ENCODE data around the gene HIPK3. TPM values are rescaled to one million over a fixed set of nuclear protein-coding genes. Genes with fewer than 3 reads are reported as not detected.

The HIPK3 gene
- total and polyA plus RNA-seq, 8 donors = 8.8 to 75.2 (median 45.3) TPM

DNA sequence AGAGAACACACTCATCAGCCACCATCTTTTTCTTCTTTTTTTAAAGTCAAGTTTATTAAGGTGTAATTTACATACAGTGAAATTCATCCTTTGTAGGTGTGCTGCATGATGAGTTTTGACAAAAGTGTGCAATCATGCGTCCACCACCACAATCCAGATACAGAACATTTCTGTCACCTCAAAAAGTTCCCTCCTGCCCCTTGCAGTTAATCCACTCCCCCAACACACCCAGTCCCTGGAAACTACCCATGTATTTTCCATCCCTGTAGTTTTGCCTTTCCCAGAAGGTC lies 126.7 kb downstream of the HIPK3 start:
- no peak for FAIRE-seq
- intact Hi-C loops (cut with DNase I) = no loop called here
- WGBS, 2 donors = 69 to 81% methylated on average over 1 of the region's 1 CpG
- H3K36me3 ChIP-seq = no peaks in the 10 kb centered on the region
- TF ChIP-seq CTCF (IDR thresholded peaks at IDR 0.05) = no peak
- H3K27ac ChIP-seq = no peak overlapping the region
- ATAC-seq = no peak
- H3K4me1 ChIP-seq = no peaks in the 10 kb centered on the region
- H3K4me3 ChIP-seq = no peak overlapping the region
- H3K9me3 ChIP-seq = no peaks in the 10 kb centered on the region
- H3K27me3 ChIP-seq = no peaks in the 10 kb centered on the region
- no peak for DNase-seq

DNA sequence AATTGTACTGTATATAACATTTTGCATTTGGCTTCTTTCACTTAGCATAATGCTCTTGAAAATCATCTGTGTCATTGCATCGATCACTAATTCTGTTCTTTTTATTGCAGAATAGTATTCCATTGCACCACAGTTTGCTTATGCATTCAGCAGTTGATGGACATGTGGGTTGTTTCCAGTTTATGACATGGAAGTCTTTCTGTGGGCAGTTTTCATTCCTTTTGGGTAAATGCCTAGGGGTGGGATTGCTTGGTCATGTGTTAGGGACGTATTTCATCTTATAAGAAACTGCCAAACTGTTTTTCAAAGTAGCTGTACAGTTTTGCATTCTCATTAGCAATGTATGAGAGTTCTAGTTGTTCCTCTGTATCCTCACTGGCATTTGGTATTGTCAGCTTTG lies 127.0 kb downstream of the HIPK3 start:
- intact Hi-C loops (cut with DNase I) = no loop called here
- ATAC-seq (no peak), FAIRE-seq (no peak), DNase-seq (no peak)
- Histone ChIP-seq H3K27me3 (no peaks in the 10 kb centered on the region), H3K4me3 (no peak overlapping the region), H3K9me3 (no peaks in the 10 kb centered on the region), H3K27ac (no peak overlapping the region), H3K36me3 (no peaks in the 10 kb centered on the region), H3K4me1 (no peaks in the 10 kb centered on the region)
- whole genome bisulfite sequencing, 2 donors = 66 to 85% methylated on average over 2 of the region's 2 CpGs
- no peak for TF ChIP-seq CTCF (IDR thresholded peaks at IDR 0.05)

DNA sequence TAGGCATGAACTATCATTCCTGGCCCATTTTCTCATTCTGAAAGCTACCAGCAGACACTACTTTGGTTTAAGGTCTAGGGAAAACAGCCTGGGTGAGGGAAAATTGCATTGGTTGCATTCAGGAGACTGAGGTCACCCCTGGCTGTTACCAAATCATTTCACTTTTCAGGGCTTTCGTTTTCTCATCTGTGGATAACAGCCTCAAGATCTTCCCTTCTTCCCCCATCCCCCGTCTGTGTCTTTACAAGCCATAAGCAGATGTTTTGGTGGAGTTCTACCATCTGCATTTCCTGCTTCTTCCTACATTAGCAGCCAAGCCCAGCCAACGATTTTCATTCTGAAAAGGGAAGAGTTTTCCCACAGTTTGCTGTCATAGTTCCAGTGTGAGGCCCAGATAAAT lies 130.4 kb downstream of the HIPK3 start:
- H3K27ac ChIP-seq = no peak overlapping the region
- no peak for ATAC-seq
- DNase-seq = no peak
- no peak for TF ChIP-seq CTCF (IDR thresholded peaks at IDR 0.05)
- no peaks in the 10 kb centered on the region for H3K27me3 ChIP-seq
- no peaks in the 10 kb centered on the region for H3K4me1 ChIP-seq
- no peak for FAIRE-seq
- no peak overlapping the region for H3K4me3 ChIP-seq
- H3K9me3 ChIP-seq = no peaks in the 10 kb centered on the region
- intact Hi-C loops (cut with DNase I) = no loop called here
- H3K36me3 ChIP-seq = no peaks in the 10 kb centered on the region
- WGBS, 2 donors = 57 to 66% methylated on average over 3 of the region's 3 CpGs

DNA sequence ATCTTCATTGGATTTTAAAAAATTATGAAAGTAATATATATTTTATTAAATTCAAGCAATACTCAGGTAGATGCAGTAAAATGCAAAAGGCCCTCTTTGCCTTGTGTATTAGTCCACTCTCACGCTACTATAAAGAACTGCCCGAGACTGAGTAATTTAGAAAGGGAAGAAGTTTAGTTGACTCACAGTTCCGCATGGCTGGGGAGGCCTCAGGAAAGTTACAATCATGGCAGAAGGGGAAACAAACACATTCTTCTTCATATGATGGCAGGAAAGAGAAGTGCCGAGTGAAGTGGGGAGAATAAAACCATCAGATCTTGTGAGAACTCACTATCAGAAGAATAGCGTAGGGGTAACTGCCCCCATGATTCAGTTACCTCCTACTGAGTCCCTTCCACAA lies 130.8 kb downstream of the HIPK3 start:
- ATAC-seq (no peak), DNase-seq (no peak), FAIRE-seq (no peak)
- H3K27ac ChIP-seq = no peak overlapping the region
- no peaks in the 10 kb centered on the region for H3K4me1 ChIP-seq
- TF ChIP-seq CTCF (IDR thresholded peaks at IDR 0.05) = no peak
- H3K36me3 ChIP-seq = no peaks in the 10 kb centered on the region
- H3K9me3 ChIP-seq = no peaks in the 10 kb centered on the region
- intact Hi-C loops (cut with DNase I) = no loop called here
- no peaks in the 10 kb centered on the region for H3K27me3 ChIP-seq
- WGBS, 2 donors = 85 to 90% methylated on average over 5 of the region's 5 CpGs
- H3K4me3 ChIP-seq = no peak overlapping the region

GRCh38 chr11:33388793-33389525 lies 131.8 kb downstream of the HIPK3 start:
- Histone ChIP-seq H3K36me3 (no peaks in the 10 kb centered on the region), H3K4me1 (no peaks in the 10 kb centered on the region), H3K27ac (no peak overlapping the region), H3K9me3 (no peaks in the 10 kb centered on the region), H3K4me3 (no peak overlapping the region), H3K27me3 (no peaks in the 10 kb centered on the region)
- intact Hi-C loops (cut with DNase I) = no loop called here
- FAIRE-seq = no peak
- ATAC-seq = no peak
- 65 to 70% methylated on average over 7 of the region's 7 CpGs for WGBS, 2 donors
- TF ChIP-seq CTCF (IDR thresholded peaks at IDR 0.05) = no peak
- no peak for DNase-seq
